Testis (tissue), 2 donors: ENCODE results near the gene TRPC4.

Experiments
- CTCF ChIP-seq, 3 experiments: fragments of 450-650 bp in 2 of 3; fragments of 200-600 bp in 1 of 3; sonication (generic) in 1 of 3; IDR thresholded peaks; one replicate each; pipeline ENCODE4 v1.5.1; 2016 to 2019; ENCODE audit warnings: antibody characterized with exemption in 3 of 3, mild to moderate bottlenecking in 2 of 3, moderate library complexity in 1 of 3
- POLR2A ChIP-seq: fragments of 450-650 bp; IDR thresholded peaks from one replicate; pipeline ENCODE4 v1.6.1; 2017; ENCODE audit warnings: antibody characterized with exemption, mild to moderate bottlenecking, moderate library complexity

GRCh38 chr13:37918116-37918714 is 48.6 kb upstream of the TRPC4 start:
- no peak for TF ChIP-seq POLR2A
- TF ChIP-seq CTCF (IDR thresholded peaks at IDR 0.05) = no peak
